K562 (cell line): ENCODE measurements around the gene CEP20. TPM values are rescaled to one million over a fixed set of nuclear protein-coding genes. Genes with fewer than 3 reads are reported as not detected.
"Not testable (repeated sequence)": the region's sequence is repeated elsewhere in the genome, so short reads cannot be mapped to it uniquely, and the experiment has no call there.

Source experiments
- ATAC-seq: fragments of 200-7000 bp; cut with Tn5 transposase; 3 replicates; pipeline ENCODE4 v1.9.1; 2020; ENCODE audit warnings: moderate library complexity
- BruUV-seq: library from RNA; stranded (reverse); fragments of 400-500 nt; replicated peaks from 2 replicates; lab custom pipeline; 2021; lab: Mats Ljungman, UMichigan
- CTCF ChIA-PET: fragments of 300-600 bp; formaldehyde crosslinking; extraction: SDS; loops from one replicate; lab custom pipeline; 2021; ENCODE audit warnings: low intra/inter-chr PET ratio; lab: Yijun Ruan, JAX
- POLR2A ChIA-PET: fragments of 300-600, 350-650 bp; sonication (Branson Sonifier 250); formaldehyde crosslinking; extraction: SDS; loops from one replicate; lab custom pipeline; 2021; ENCODE audit warnings: antibody characterized with exemption, inconsistent platforms; lab: Yijun Ruan, JAX
- DNase-seq, 4 experiments: peaks; one replicate each; pipeline versions ENCODE4 v3.0.0 to v3.0.0-alpha.2; 2011 to 2018; ENCODE audit warnings: low spot score in 3 of 4, mixed read lengths in 3 of 4; ENCODE audit errors: extremely low read depth in 1 of 4
- FAIRE-seq: peaks from 2 replicates; lab custom pipeline; 2011; peaks lifted over from hg19 to GRCh38; lab: Jason Lieb, UNC
- H2AFZ ChIP-seq: 2 replicates; pipeline ENCODE4 v1.6.0; 2011; ENCODE audit warnings: low read depth, low read length, control low read depth, inconsistent platforms
- H3K27ac ChIP-seq: fragments of 200-600 bp; 3 replicates; pipeline ENCODE4 v1.8.0; 2011; ENCODE audit warnings: low read depth, mild to moderate bottlenecking, control low read depth, inconsistent platforms, low read length, moderate library complexity, mixed read lengths; ENCODE audit errors: extremely low read depth
- H3K27me3 ChIP-seq, 2 experiments: fragments of 300-600 bp in 1 of 2; 2 replicates in 1 of 2; 3 replicates in 1 of 2; pipeline versions ENCODE4 v1.6.0 to v1.8.0; 2011; ENCODE audit warnings: inconsistent platforms in 2 of 2, low read length in 2 of 2, mild to moderate bottlenecking in 1 of 2, mixed read lengths in 1 of 2, moderate library complexity in 1 of 2; ENCODE audit not compliant: control insufficient read depth in 2 of 2, insufficient read depth in 2 of 2
- H3K36me3 ChIP-seq: fragments of 300-600 bp; 3 replicates; pipeline ENCODE4 v1.8.0; 2011; ENCODE audit warnings: mild to moderate bottlenecking, low read length, inconsistent platforms; ENCODE audit not compliant: control insufficient read depth, insufficient read depth
- H3K4me1 ChIP-seq, 2 experiments: fragments of 200-600 bp in 1 of 2; replicated peaks in 1 of 2; 2 replicates in 1 of 2; 3 replicates in 1 of 2; pipeline versions ENCODE4 v1.5.1 to v1.8.0; 2011; ENCODE audit warnings: inconsistent platforms in 2 of 2, low read length in 2 of 2, mild to moderate bottlenecking in 1 of 2, mixed read lengths in 1 of 2, moderate library complexity in 1 of 2; ENCODE audit not compliant: control insufficient read depth in 2 of 2, insufficient read depth in 2 of 2
- H3K4me2 ChIP-seq: 2 replicates; pipeline ENCODE4 v1.6.1; 2011; ENCODE audit warnings: low read length, control low read depth, inconsistent platforms, mixed read lengths; ENCODE audit not compliant: insufficient read depth
- H3K4me3 ChIP-seq: fragments of 200-600 bp; sonication (generic), shearing (Covaris generic); 2 replicates; pipeline ENCODE4 v1.5.1; 2016; ENCODE audit warnings: control low read depth, inconsistent platforms
- H3K79me2 ChIP-seq: fragments of 200-600 bp; 3 replicates; pipeline ENCODE4 v1.8.0; 2011; ENCODE audit warnings: low read length, inconsistent platforms; ENCODE audit not compliant: control insufficient read depth, insufficient read depth
- H3K9ac ChIP-seq, 2 experiments: 2 replicates each; pipeline versions ENCODE4 v1.6.0 to v1.6.1; 2011; ENCODE audit warnings: low read depth in 2 of 2, low read length in 2 of 2, control low read depth in 1 of 2, inconsistent platforms in 1 of 2, mild to moderate bottlenecking in 1 of 2, mixed read lengths in 1 of 2; ENCODE audit not compliant: insufficient read depth in 1 of 2
- H3K9me1 ChIP-seq: one replicate; pipeline ENCODE4 v1.6.0; 2011; ENCODE audit warnings: inconsistent platforms, mild to moderate bottlenecking, low read length, moderate library complexity; ENCODE audit not compliant: control insufficient read depth, insufficient read depth
- H3K9me3 ChIP-seq: replicated peaks from 2 replicates; pipeline ENCODE4 v1.5.1; 2011; ENCODE audit warnings: low read depth, low read length, inconsistent platforms; ENCODE audit not compliant: control insufficient read depth, insufficient read depth
- H4K20me1 ChIP-seq: replicated peaks from 2 replicates; pipeline ENCODE4 v1.6.1; 2011; ENCODE audit warnings: low read length, inconsistent platforms, mixed read lengths; ENCODE audit not compliant: control insufficient read depth, insufficient read depth
- ADNP ChIP-seq: fragments of 200-800 bp; sonication (Bioruptor generic); IDR thresholded peaks from 2 replicates; pipeline ENCODE4 v1.6.1; 2016; ENCODE audit warnings: missing genetic modification characterization, missing compliant biosample characterization
- CEBPB ChIP-seq: fragments of 450-650 bp; IDR thresholded peaks from 2 replicates; pipeline ENCODE4 v1.6.1; 2016; ENCODE audit warnings: missing genetic modification characterization, missing compliant biosample characterization
- YY1 ChIP-seq, 3 experiments: IDR thresholded peaks; 2 replicates each; pipeline ENCODE4 v1.6.1; 2011; ENCODE audit warnings: low read length in 2 of 3, mild to moderate bottlenecking in 2 of 3, moderate library complexity in 2 of 3, borderline replicate concordance in 1 of 3, control low read depth in 1 of 3, low read depth in 1 of 3; ENCODE audit not compliant: insufficient read depth in 3 of 3, insufficient replicate concordance in 2 of 3, control insufficient read depth in 1 of 3, insufficient read length in 1 of 3; ENCODE audit errors: extremely low read depth in 1 of 3
- ZFX ChIP-seq: sonication (generic); formaldehyde crosslinking; IDR thresholded peaks from 2 replicates; pipeline ENCODE4 v1.8.0; 2022; ENCODE audit warnings: mild to moderate bottlenecking, missing genetic modification reagents, moderate library complexity
- ZNF384 ChIP-seq: IDR thresholded peaks from 2 replicates; pipeline ENCODE4 v1.6.1; 2012; ENCODE audit warnings: low read depth, low read length, improper control_type of control experiment
- WGBS: fragments of 100-300 bp; shearing (Covaris generic); methylation state at CpG from one replicate; pipeline ENCODE4 v1.1.6; 2016; ENCODE audit warnings: low coverage, mixed read lengths; ENCODE audit not compliant: insufficient coverage; ENCODE audit errors: missing lambda C conversion rate; 5-methylcytosine and 5-hydroxymethylcytosine counted together
- in situ Hi-C: fragments of 300-500 bp; cut with MboI; formaldehyde crosslinking; loops from 4 replicates; pipeline ENCODE4 v1.15.0; 2018; ENCODE audit warnings: inconsistent platforms, mixed read lengths
- intact Hi-C: fragments of 100-400 bp; cut with micrococcal nuclease; formaldehyde crosslinking; loops from 2 replicates; pipeline ENCODE4 v1.14.2; 2022
- polyA plus RNA-seq, 8 experiments: library from polyadenylated mRNA; depleted of rRNA in 4 of 8; stranded (reverse) in 5 of 8; unstranded in 3 of 8; fragments of >200 nt; fragmentation: Nextera tagmentation in 2 of 8; fragmentation: Illumina TruSeq in 1 of 8; extraction: Ambion mirVana in 2 of 8; extraction: Trizol in 1 of 8; gene quantifications; 2 replicates each; pipeline versions ENCODE4 v1.2.1 to v1.2.3, GENCODE V29; 2011 to 2014; ENCODE audit warnings: inconsistent platforms in 1 of 8, missing spikeins in 1 of 8
- total RNA-seq, 7 experiments: library from RNA; depleted of rRNA in 6 of 7; stranded (reverse); fragments of >200 nt in 6 of 7; fragmentation: Illumina TruSeq in 2 of 7; extraction: Trizol in 2 of 7; gene quantifications; 2 replicates each; pipeline versions ENCODE4 v1.2.1 to v1.2.3, GENCODE V29; 2011 to 2021; ENCODE audit warnings: low replicate concordance in 1 of 7

The CEP20 gene
- total and polyA plus RNA-seq, 9 of the 15 experiments (the other 6 are each of a cell fraction or from before 2014, with no cell fraction given) = 41.3 to 150 (median 104) TPM

DNA sequence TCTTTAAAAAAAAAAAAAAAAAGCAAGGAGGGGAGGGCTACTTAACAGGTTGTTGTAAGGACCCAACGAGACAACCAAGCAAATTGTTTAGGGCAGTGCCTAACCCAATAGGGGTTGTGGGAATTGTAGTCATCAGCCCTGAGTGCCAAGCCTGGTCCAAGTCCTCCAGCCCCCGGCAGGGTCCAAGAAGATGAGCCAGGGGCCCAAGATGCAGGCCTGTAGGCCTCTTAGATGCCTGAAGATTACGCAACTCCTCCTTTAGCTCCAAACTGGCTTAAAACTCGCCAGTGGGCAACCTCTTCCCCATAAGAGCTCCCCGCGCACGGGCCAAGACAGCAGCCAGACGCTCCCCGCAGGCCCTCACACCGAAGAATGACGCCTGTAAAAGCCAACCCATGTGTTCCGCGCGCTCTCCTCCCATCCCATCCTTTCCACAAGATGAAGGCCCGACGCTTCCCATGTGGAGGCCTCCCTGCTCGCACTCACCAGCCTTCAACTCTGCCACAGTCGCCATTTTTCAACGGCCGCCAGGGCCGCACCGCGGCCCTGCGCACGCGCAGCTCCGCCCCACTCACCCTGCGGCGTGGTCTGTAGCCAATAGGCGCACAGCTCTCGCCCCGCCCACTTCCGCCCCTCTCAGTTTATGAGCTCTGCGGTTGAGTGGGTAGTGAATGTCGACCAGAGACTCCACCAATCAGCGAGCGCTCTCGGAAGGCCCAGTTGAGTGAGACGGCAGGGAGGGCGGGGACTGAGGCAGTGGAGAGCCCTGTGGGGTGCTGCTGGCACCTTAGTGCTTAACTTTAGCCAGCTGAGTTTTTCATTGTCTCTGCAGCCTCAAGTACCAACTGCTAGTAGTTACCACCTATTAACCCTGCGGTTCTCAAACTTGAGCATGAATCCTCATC is at the start of gene CEP20 (continued):
- TF ChIP-seq YY1 (IDR thresholded peaks at IDR 0.05; ENCODE audit: borderline replicate concordance in 1 of 3, control insufficient read depth in 1 of 3, extremely low read depth in 1 of 3, insufficient read depth in 3 of 3, insufficient read length in 1 of 3, insufficient replicate concordance in 2 of 3, low read depth in 1 of 3, low read length in 2 of 3) = peak; percentile 86 to 97 (median 95)
- TF ChIP-seq, all 486 proteins: peak for 94

DNA sequence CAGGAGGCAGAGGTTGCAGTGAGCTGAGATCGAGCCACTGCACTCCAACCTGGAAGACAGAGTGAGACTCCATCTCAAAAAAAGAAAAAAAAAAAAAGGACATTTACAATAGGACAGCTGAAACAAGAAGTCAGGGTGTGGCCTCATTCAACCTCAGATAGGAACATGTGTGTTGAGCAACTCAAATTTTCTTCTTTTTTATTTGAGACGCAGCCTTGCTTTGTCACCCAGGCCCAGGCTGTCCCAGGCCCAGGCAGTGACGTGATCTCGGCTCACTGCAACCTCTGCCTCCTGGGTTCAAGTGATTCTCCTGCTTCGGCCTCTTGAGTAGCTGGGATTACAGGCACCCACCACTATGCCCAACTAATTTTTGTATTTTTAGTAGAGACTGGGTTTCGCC is 48.4 kb upstream of the CEP20 start:
- H3K4me3 ChIP-seq, H3K9me3 ChIP-seq, H2AFZ ChIP-seq, H3K36me3 ChIP-seq, ATAC-seq, H3K9ac ChIP-seq, H3K9me1 ChIP-seq, H4K20me1 ChIP-seq, intact Hi-C loops, H3K27ac ChIP-seq, in situ Hi-C loops, H3K4me2 ChIP-seq, BruUV-seq, H3K27me3 ChIP-seq, H3K79me2 ChIP-seq, FAIRE-seq, CTCF ChIA-PET: not testable (repeated sequence)
- peaks cover 6 to 10% of the 10 kb centered on the region in 2 experiments; a peak in 3 of 5 replicates for H3K4me1 ChIP-seq
- 62% methylated on average over 6 of the region's 6 CpGs for WGBS
- DNase-seq = peak in 1 of 4 experiments; percentile 9
- TF ChIP-seq ADNP (tag) (peak; percentile 64; the same call in 1 of the 2 replicates), ZNF384 (peak; percentile 51; the same call in 1 of the 2 replicates), ZFX (CRISPR knock-in tag) (0 out of 2 replicates have a peak, but pooled peaks have one; percentile 15), CEBPB (peak; percentile 90)
- POLR2A ChIA-PET = interaction anchor here (0.6 to 1.1 kb wide), 2 partner anchors 8 to 43 kb away, joined by 3 to 4 read pairs; no protein-coding TSS in a partner anchor
